Astrocyte of the cerebellum (primary cell): ENCODE results near the gene TOP1.

Experiments used
- DNase-seq: peaks from one replicate; pipeline ENCODE4 v3.0.0-alpha.2; 2011; ENCODE audit warnings: low read depth
- H3K4me3 ChIP-seq: 2 replicates; pipeline ENCODE4 v1.5.1; 2011; ENCODE audit warnings: mild to moderate bottlenecking, low read depth, low read length, moderate library complexity
- CTCF ChIP-seq: IDR thresholded peaks from 2 replicates; pipeline ENCODE4 v1.5.1; 2012; ENCODE audit warnings: low read length, low read depth, moderate library complexity, mild to moderate bottlenecking; ENCODE audit errors: missing control alignments
- in situ Hi-C: cut with HindIII; loops from 2 replicates; pipeline ENCODE4 v1.10.0; 2017; ENCODE audit warnings: low sequenced_read_pairs

The TOP1 gene

GRCh38 chr20:41028359-41029149 is at the start of gene TOP1:
TOP1 (plus strand) TSS chr20:41028822; CDS start chr20:41029068, 246 bp downstream.
- in situ Hi-C loops = no loop called here
- H3K4me3 ChIP-seq = peak within 1 kb of the TSS; percentile 81
- no peak for TF ChIP-seq CTCF
- DNase-seq = peak; percentile 100

GRCh38 chr20:40979247-40979646 is 49.4 kb upstream of the TOP1 start:
- DNase-seq = no peak
- in situ Hi-C loops = no loop called here
- TF ChIP-seq CTCF = no peak
- H3K4me3 ChIP-seq = no peak overlapping the region

- in situ Hi-C loops = loop anchor here (10.0 kb wide), 1 partner anchor 75 kb away; no protein-coding TSS in a partner anchor
- DNase-seq = no peak
Observed at GRCh38 chr20:40980106-40980827, 48.4 kb upstream of the TOP1 start.

GRCh38 chr20:40980828-40981310 is 47.8 kb upstream of the TOP1 start:
- no peak overlapping the region for H3K4me3 ChIP-seq
- in situ Hi-C loops = loop anchor here (10.0 kb wide), 1 partner anchor 74 kb away; no protein-coding TSS in a partner anchor
- no peak for TF ChIP-seq CTCF
- no peak for DNase-seq

More at GRCh38 chr20:40980106-40980827, 48.4 kb upstream of the TOP1 start:
- no peak overlapping the region for H3K4me3 ChIP-seq
- no peak for TF ChIP-seq CTCF

GRCh38 chr20:40982415-40983145 is 46.0 kb upstream of the TOP1 start:
- H3K4me3 ChIP-seq = no peak overlapping the region
- DNase-seq = no peak
- in situ Hi-C loops = loop anchor here (10.0 kb wide), 1 partner anchor 72 kb away; no protein-coding TSS in a partner anchor
- TF ChIP-seq CTCF = no peak

GRCh38 chr20:40983898-40984297 is 44.7 kb upstream of the TOP1 start:
- no peak for TF ChIP-seq CTCF
- no peak for DNase-seq
- in situ Hi-C loops = loop anchor here (10.0 kb wide), 1 partner anchor 71 kb away; no protein-coding TSS in a partner anchor
- H3K4me3 ChIP-seq = no peak overlapping the region
